PC-3 (cell line): Measurements from ENCODE around the gene DUSP21. TPM values are rescaled to one million over a fixed set of nuclear protein-coding genes. Genes with fewer than 3 reads are reported as not detected.

Experiments
- ATAC-seq: fragments of 200-7000 bp; cut with Tn5 transposase; 2 replicates; pipeline ENCODE4 v1.9.1; 2020; ENCODE audit warnings: mild to moderate bottlenecking, moderate library complexity
- BruUV-seq: library from RNA; stranded (reverse); fragments of 400-500 nt; replicated peaks from 2 replicates; lab custom pipeline; 2021; lab: Mats Ljungman, UMichigan
- CTCF ChIA-PET: fragments of 300-600 bp; sonication (Branson Sonifier 250); formaldehyde crosslinking; loops from one replicate; lab custom pipeline; 2022; ENCODE audit warnings: antibody characterized with exemption; lab: Charles Lee
- POLR2A ChIA-PET: fragments of 300-600 bp; sonication (Branson Sonifier 250); formaldehyde crosslinking; loops from one replicate; lab custom pipeline; 2022; ENCODE audit warnings: antibody characterized with exemption; ENCODE audit not compliant: unreplicated experiment; lab: Charles Lee
- DNase-seq: peaks from one replicate; pipeline ENCODE4 v3.0.0-alpha.2; 2015
- H2AFZ ChIP-seq: fragments of 300-600 bp; sonication (generic); 2 replicates; pipeline ENCODE4 v1.6.0; 2016; ENCODE audit warnings: antibody characterized with exemption, low read length
- H3F3A ChIP-seq: fragments of 300-600 bp; sonication (generic); one replicate; pipeline ENCODE4 v1.6.0; 2017; ENCODE audit warnings: antibody characterized with exemption, low read length, control low read depth, mild to moderate bottlenecking; ENCODE audit not compliant: unreplicated experiment
- H3K27ac ChIP-seq: fragments of 300-600 bp; sonication (generic); 2 replicates; pipeline ENCODE4 v1.5.1; 2016; ENCODE audit warnings: mild to moderate bottlenecking, low read length
- H3K27me3 ChIP-seq: fragments of 300-600 bp; sonication (generic); 2 replicates; pipeline ENCODE4 v1.6.1; 2016; ENCODE audit warnings: low read length, mixed read lengths
- H3K36me3 ChIP-seq: fragments of 300-600 bp; sonication (generic); 2 replicates; pipeline ENCODE4 v1.6.1; 2016; ENCODE audit warnings: low read depth, mixed run types, low read length, mixed read lengths
- H3K4me1 ChIP-seq: fragments of 300-600 bp; sonication (generic); 2 replicates; pipeline ENCODE4 v1.5.1; 2016; ENCODE audit warnings: low read length; ENCODE audit not compliant: insufficient read depth
- H3K4me2 ChIP-seq: fragments of 300-600 bp; sonication (generic); 2 replicates; pipeline ENCODE4 v1.6.0; 2016; ENCODE audit warnings: low read length
- H3K4me3 ChIP-seq: fragments of 300-600 bp; sonication (generic); 2 replicates; pipeline ENCODE4 v1.5.1; 2016; ENCODE audit warnings: mild to moderate bottlenecking, low read length, mixed read lengths
- H3K79me2 ChIP-seq: fragments of 300-600 bp; sonication (generic); 2 replicates; pipeline ENCODE4 v1.6.1; 2017; ENCODE audit warnings: low read length, mixed read lengths
- H3K9ac ChIP-seq: fragments of 300-600 bp; sonication (generic); 2 replicates; pipeline ENCODE4 v1.6.0; 2016; ENCODE audit warnings: mild to moderate bottlenecking, low read length
- H3K9me2 ChIP-seq: fragments of 300-600 bp; sonication (generic); replicated peaks from 2 replicates; pipeline ENCODE4 v1.6.1; 2016; ENCODE audit warnings: mixed run types, low read length, mixed read lengths
- H3K9me3 ChIP-seq: fragments of 300-600 bp; sonication (generic); 2 replicates; pipeline ENCODE4 v1.6.1; 2016; ENCODE audit warnings: low read length, mixed read lengths
- H4K20me1 ChIP-seq: fragments of 300-600 bp; sonication (generic); 2 replicates; pipeline ENCODE4 v1.6.1; 2016; ENCODE audit warnings: low read length, mixed read lengths
- EZH2 ChIP-seq: fragments of 300-600 bp; sonication (generic); IDR thresholded peaks from one replicate; pipeline ENCODE4 v1.6.1; 2017; ENCODE audit warnings: antibody characterized with exemption, mild to moderate bottlenecking, low read length; ENCODE audit not compliant: unreplicated experiment
- EZH2phosphoT487 ChIP-seq: fragments of 300-600 bp; sonication (generic); IDR thresholded peaks from 2 replicates; pipeline ENCODE4 v1.6.1; 2018; ENCODE audit warnings: mild to moderate bottlenecking, antibody characterized with exemption, low read length, borderline replicate concordance
- intact Hi-C: fragments of 100-400 bp; cut with micrococcal nuclease; formaldehyde crosslinking; loops from 2 replicates; pipeline ENCODE4 v1.9.0; 2023
- total RNA-seq: library from RNA; depleted of rRNA; stranded (reverse); fragments of >200 nt; gene quantifications from 2 replicates; pipeline ENCODE4 v1.2.3, GENCODE V29; 2014
- TF ChIP-seq, protein P1 (sequence below): fragments of 300-600 bp; sonication (generic); conservative IDR thresholded peaks from 2 replicates; pipeline ENCODE4 v1.5.1; 2017; ENCODE audit warnings: antibody characterized with exemption, low read depth, mild to moderate bottlenecking, low read length

Gene DUSP21
- total RNA-seq, 1 experiment from 2014 or later = not detected

DNA sequence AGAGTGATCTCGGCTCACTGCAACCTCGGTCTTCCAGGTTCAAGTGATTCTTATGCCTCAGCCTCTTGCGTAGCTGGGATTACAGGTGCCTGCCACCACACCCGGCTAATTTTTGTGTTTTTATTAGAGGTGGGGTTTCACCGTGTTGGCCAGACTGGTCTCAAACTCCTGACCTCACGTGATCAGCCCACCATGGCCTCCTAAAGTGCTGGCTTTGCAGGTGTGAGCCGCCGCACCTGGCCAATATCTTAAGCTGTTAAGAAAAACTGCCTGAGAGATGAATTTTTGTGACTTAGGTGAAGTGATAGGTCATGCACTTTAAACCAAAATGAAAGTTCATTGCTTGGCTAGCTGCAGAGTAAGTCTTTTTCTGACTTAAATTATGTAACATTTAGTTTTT lies 35.0 kb downstream of the DUSP21 start:
- Histone ChIP-seq H3K36me3 (peaks cover 5% of the 10 kb centered on the region; the same call in 1 of the 2 replicates), H3K27me3 (no peaks in the 10 kb centered on the region), H3K9ac (no peak overlapping the region), H3K9me3 (no peaks in the 10 kb centered on the region), H3K4me3 (no peak overlapping the region), H4K20me1 (peaks cover 59% of the 10 kb centered on the region), H3K79me2 (peaks cover 100% of the 10 kb centered on the region), H3F3A (peaks cover 4% of the 10 kb centered on the region), H3K4me2 (no peak overlapping the region), H3K4me1 (peaks cover 8% of the 10 kb centered on the region; the same call in 1 of the 2 replicates), H3K9me2 (no peaks in the 10 kb centered on the region), H2AFZ (no peak overlapping the region), H3K27ac (no peak overlapping the region)
- no TSS peak for BruUV-seq
- DNase-seq = no peak
- TF ChIP-seq EZH2 (no peak), EZH2phosphoT487 (no peak)
- TF ChIP-seq, protein P1, sequence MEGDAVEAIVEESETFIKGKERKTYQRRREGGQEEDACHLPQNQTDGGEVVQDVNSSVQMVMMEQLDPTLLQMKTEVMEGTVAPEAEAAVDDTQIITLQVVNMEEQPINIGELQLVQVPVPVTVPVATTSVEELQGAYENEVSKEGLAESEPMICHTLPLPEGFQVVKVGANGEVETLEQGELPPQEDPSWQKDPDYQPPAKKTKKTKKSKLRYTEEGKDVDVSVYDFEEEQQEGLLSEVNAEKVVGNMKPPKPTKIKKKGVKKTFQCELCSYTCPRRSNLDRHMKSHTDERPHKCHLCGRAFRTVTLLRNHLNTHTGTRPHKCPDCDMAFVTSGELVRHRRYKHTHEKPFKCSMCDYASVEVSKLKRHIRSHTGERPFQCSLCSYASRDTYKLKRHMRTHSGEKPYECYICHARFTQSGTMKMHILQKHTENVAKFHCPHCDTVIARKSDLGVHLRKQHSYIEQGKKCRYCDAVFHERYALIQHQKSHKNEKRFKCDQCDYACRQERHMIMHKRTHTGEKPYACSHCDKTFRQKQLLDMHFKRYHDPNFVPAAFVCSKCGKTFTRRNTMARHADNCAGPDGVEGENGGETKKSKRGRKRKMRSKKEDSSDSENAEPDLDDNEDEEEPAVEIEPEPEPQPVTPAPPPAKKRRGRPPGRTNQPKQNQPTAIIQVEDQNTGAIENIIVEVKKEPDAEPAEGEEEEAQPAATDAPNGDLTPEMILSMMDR = no peak
- intact Hi-C loops = no loop called here
- POLR2A ChIA-PET = no interaction called here
- CTCF ChIA-PET = no interaction called here
- no peak for ATAC-seq

DNA sequence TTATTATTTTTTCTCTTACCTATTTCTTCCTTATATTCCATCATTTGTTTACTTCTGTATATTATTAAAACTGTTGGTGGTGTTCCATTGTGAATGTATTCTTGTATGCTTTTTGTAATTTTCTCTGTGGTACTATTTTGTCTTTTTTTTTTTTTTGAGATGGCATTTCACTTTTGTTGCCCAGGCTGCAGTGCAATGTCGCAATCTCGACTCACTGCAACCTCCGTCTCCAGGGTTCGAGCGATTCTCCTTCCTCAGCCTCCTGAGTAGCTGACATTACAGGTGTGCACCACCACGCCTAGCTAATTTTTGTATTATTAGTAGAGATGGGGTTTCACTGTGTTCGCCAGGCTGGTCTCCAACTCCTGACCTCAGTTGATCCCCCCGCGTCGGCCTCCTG lies 37.7 kb downstream of the DUSP21 start:
- ATAC-seq (no peak), DNase-seq (no peak)
- Histone ChIP-seq H3K79me2 (peaks cover 100% of the 10 kb centered on the region), H2AFZ (no peak overlapping the region), H3K4me2 (no peak overlapping the region), H3K4me3 (no peak overlapping the region), H3K9ac (no peak overlapping the region), H3K4me1 (peaks cover 8% of the 10 kb centered on the region; the same call in 1 of the 2 replicates), H4K20me1 (peaks cover 53% of the 10 kb centered on the region), H3K27ac (no peak overlapping the region), H3K9me2 (no peaks in the 10 kb centered on the region), H3K9me3 (no peaks in the 10 kb centered on the region), H3K36me3 (peaks cover 5% of the 10 kb centered on the region; the same call in 1 of the 2 replicates), H3F3A (peaks cover 4% of the 10 kb centered on the region), H3K27me3 (no peaks in the 10 kb centered on the region)
- no peak for TF ChIP-seq EZH2
- TF ChIP-seq, protein P1 = no peak
- no peak for TF ChIP-seq EZH2phosphoT487
- intact Hi-C loops = no loop called here
- ChIA-PET POLR2A (no interaction called here), CTCF (no interaction called here)
- no TSS peak for BruUV-seq

DNA sequence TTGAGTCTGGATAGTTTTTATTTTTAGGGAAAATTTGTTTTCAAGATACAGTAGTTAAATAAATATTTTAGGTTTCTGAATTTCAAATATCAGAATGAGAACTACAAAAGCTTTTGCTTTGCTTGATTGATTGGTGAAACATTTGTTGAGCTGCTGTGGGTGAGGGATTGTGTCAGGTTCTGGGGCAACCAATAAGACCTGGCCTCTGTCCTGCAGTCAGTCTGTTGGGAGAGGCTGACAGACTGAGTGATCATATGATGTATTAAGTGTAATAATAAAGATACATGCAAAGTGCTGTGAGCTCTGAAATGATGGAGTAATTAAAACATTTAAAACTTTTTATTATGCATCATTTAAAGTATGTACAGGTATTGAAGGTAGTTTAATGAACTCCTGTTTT lies 38.8 kb downstream of the DUSP21 start:
- no peaks in the 10 kb centered on the region; the same call in 1 of the 2 replicates for H3K36me3 ChIP-seq
- POLR2A ChIA-PET = no interaction called here
- TF ChIP-seq, protein P1 = no peak
- TF ChIP-seq EZH2 = no peak
- no peak for TF ChIP-seq EZH2phosphoT487
- DNase-seq (no peak), ATAC-seq (no peak)
- intact Hi-C loops = no loop called here
- H4K20me1 ChIP-seq = peaks cover 44% of the 10 kb centered on the region
- H3F3A ChIP-seq = peaks cover 4% of the 10 kb centered on the region
- CTCF ChIA-PET = no interaction called here
- H3K27me3 ChIP-seq = no peaks in the 10 kb centered on the region
- H3K4me2 ChIP-seq = no peak overlapping the region
- peaks cover 100% of the 10 kb centered on the region for H3K79me2 ChIP-seq
- H2AFZ ChIP-seq = no peak overlapping the region
- no TSS peak for BruUV-seq
- no peaks in the 10 kb centered on the region for H3K9me3 ChIP-seq
- no peaks in the 10 kb centered on the region for H3K4me1 ChIP-seq
- no peak overlapping the region for H3K9ac ChIP-seq
- H3K4me3 ChIP-seq = no peak overlapping the region
- no peak overlapping the region for H3K27ac ChIP-seq
- H3K9me2 ChIP-seq = no peaks in the 10 kb centered on the region
